Measurements from ENCODE around the gene ZNF638.

GRCh38 chr2:71462641-71463341, 131.2 kb downstream of the ZNF638 start:
- no peak for TF ChIP-seq CTCF (conservative IDR thresholded peaks at IDR 0.05; ENCODE audit: low read length)
- no peak for TF ChIP-seq EZH2phosphoT487 (IDR thresholded peaks at IDR 0.05; ENCODE audit: borderline replicate concordance)

All from Loucy (cell line).